ENCODE measurements around the gene S100G. TPM values are rescaled to one million over a fixed set of nuclear protein-coding genes. Genes with fewer than 3 reads are reported as not detected.

Gene S100G
- total and polyA plus RNA-seq, 2 experiments from 2014 or later: not detected

DNA sequence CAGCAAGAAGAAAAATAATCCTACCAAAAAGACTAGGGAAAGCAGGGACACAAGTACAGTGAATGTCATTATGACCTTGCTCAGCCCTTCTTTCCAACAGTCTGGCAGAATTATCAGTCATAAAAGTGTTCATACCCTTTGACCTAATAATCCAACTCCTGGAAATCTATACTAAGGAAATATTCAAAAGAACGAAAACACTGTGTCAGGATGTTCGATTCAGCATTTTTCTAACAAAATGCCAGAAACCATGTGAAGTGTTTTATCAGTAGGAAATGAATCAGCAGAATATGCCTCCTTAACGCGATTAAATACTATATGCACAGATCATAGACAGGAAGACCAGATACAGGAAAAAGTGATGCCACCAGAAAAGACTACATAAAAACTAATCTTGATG, 16.2 kb upstream of the S100G start:
- H3K27me3 ChIP-seq (ENCODE audit: insufficient read depth): no peaks in the 10 kb centered on the region
- TF ChIP-seq CTCF (conservative IDR thresholded peaks at IDR 0.05; ENCODE audit: low read depth in 2 of 2) (no peak), ZNF114 (CRISPR knock-in tag; IDR thresholded peaks at IDR 0.05) (no peak), ETS1 (IDR thresholded peaks at IDR 0.05) (no peak), ZNF462 (CRISPR knock-in tag; IDR thresholded peaks at IDR 0.05) (no peak), STAT1 (IDR thresholded peaks at IDR 0.05; ENCODE audit: unreplicated experiment) (no peak), CREB1 (CRISPR knock-in tag; IDR thresholded peaks at IDR 0.05; ENCODE audit: low read depth) (no peak), JUNB (IDR thresholded peaks at IDR 0.05; ENCODE audit: unreplicated experiment) (no peak), EZH2 (IDR thresholded peaks at IDR 0.05; ENCODE audit: low read depth, unreplicated experiment) (no peak), EZH2phosphoT487 (IDR thresholded peaks at IDR 0.05; ENCODE audit: unreplicated experiment) (no peak), REST (IDR thresholded peaks at IDR 0.05; ENCODE audit: unreplicated experiment) (no peak), POLR2AphosphoS5 (IDR thresholded peaks at IDR 0.05; ENCODE audit: low read depth) (no peak), ZNF331 (CRISPR knock-in tag; IDR thresholded peaks at IDR 0.05; ENCODE audit: low read depth) (no peak), NANOG (IDR thresholded peaks at IDR 0.05; ENCODE audit: borderline replicate concordance) (no peak)
- H3K4me1 ChIP-seq (ENCODE audit: insufficient read depth): peaks cover 9% of the 10 kb centered on the region
- no peaks in the 10 kb centered on the region for H3F3A ChIP-seq (replicated peaks; ENCODE audit: low read depth)
- no peak overlapping the region for H2AFZ ChIP-seq
- H3K4me3 Mint-ChIP-seq: no peak overlapping the region
- H3K4me2 ChIP-seq: no peak overlapping the region
- no peak overlapping the region for H3K27ac ChIP-seq (ENCODE audit: low read depth)
- no peaks in the 10 kb centered on the region for H3K36me3 ChIP-seq (ENCODE audit: insufficient read depth)
- no peaks in the 10 kb centered on the region for H3K9me3 Mint-ChIP-seq
- no peak overlapping the region for H3K4me3 ChIP-seq
- H3K79me2 ChIP-seq (replicated peaks; ENCODE audit: insufficient read depth): no peaks in the 10 kb centered on the region
- H3K9me2 ChIP-seq (ENCODE audit: insufficient read depth): no peaks in the 10 kb centered on the region
- H3K36me3 Mint-ChIP-seq (ENCODE audit: low read depth): peaks cover 27% of the 10 kb centered on the region
- no peak overlapping the region for H3K27ac Mint-ChIP-seq
- ATAC-seq (no peak), DNase-seq (ENCODE audit: low spot score) (no peak)
- peaks cover 6% of the 10 kb centered on the region for H3K27me3 Mint-ChIP-seq (ENCODE audit: insufficient read depth, low read depth, poor library complexity)
- peaks cover 13% of the 10 kb centered on the region for H3K4me1 Mint-ChIP-seq
- H4K20me1 ChIP-seq (replicated peaks; ENCODE audit: insufficient read depth): no peaks in the 10 kb centered on the region

Measured in GM23338 (cell line).